Panc1 (cell line): Measurements from ENCODE around the gene CLCNKA. TPM values are rescaled to one million over a fixed set of nuclear protein-coding genes. Genes with fewer than 3 reads are reported as not detected.
"Not testable (repeated sequence)": the region's sequence is repeated elsewhere in the genome, so short reads cannot be mapped to it uniquely, and the experiment has no call there.

Experiments used
- ATAC-seq: fragments of 200-7000 bp; cut with Tn5 transposase; 2 replicates; pipeline ENCODE4 v1.9.1; 2020; ENCODE audit warnings: mild to moderate bottlenecking, moderate library complexity
- BruUV-seq: library from RNA; stranded (reverse); fragments of 400-500 nt; replicated peaks from 2 replicates; lab custom pipeline; 2021; lab: Mats Ljungman, UMichigan
- CTCF ChIA-PET: fragments of 300-600 bp; sonication (Branson Sonifier 250); formaldehyde crosslinking; loops from one replicate; lab custom pipeline; 2022; ENCODE audit warnings: antibody characterized with exemption; lab: Charles Lee
- POLR2A ChIA-PET: fragments of 300-600 bp; sonication (Branson Sonifier 250); formaldehyde crosslinking; loops from one replicate; lab custom pipeline; 2022; ENCODE audit warnings: antibody characterized with exemption; lab: Charles Lee
- DNase-seq: peaks from one replicate; pipeline ENCODE4 v3.0.0-alpha.2; 2010; ENCODE audit warnings: low read depth, low spot score
- H3K27ac ChIP-seq: 2 replicates; pipeline ENCODE4 v1.5.1; 2011; ENCODE audit warnings: mild to moderate bottlenecking, low read length, inconsistent platforms
- H3K27me3 ChIP-seq: fragments of 200-500 bp; sonication (Bioruptor generic); 2 replicates; pipeline ENCODE4 v1.6.0; 2014; ENCODE audit warnings: low read length, inconsistent platforms; ENCODE audit not compliant: control insufficient read depth, insufficient read depth
- H3K36me3 ChIP-seq: fragments of 200-500 bp; sonication (Bioruptor generic); 2 replicates; pipeline ENCODE4 v1.5.1; 2014; ENCODE audit warnings: inconsistent platforms, mild to moderate bottlenecking, low read length, moderate library complexity; ENCODE audit not compliant: control insufficient read depth, insufficient read depth
- H3K4me1 ChIP-seq: 2 replicates; pipeline ENCODE4 v1.5.1; 2011; ENCODE audit warnings: inconsistent platforms, mild to moderate bottlenecking, low read length, moderate library complexity; ENCODE audit not compliant: control insufficient read depth, insufficient read depth
- H3K4me3 ChIP-seq, 2 experiments: 2 replicates each; pipeline ENCODE4 v1.5.1; 2011 to 2012; ENCODE audit warnings: low read depth in 2 of 2, low read length in 2 of 2, mild to moderate bottlenecking in 2 of 2, inconsistent platforms in 1 of 2, moderate library complexity in 1 of 2
- H3K9me3 ChIP-seq: fragments of 200-500 bp; sonication (Bioruptor generic); 2 replicates; pipeline ENCODE4 v1.5.1; 2014; ENCODE audit warnings: low read depth, mild to moderate bottlenecking, inconsistent platforms, low read length, moderate library complexity; ENCODE audit not compliant: control insufficient read depth, insufficient read depth
- CTCF ChIP-seq: fragments of 450-650 bp; IDR thresholded peaks from 2 replicates; pipeline ENCODE4 v1.5.1; 2017; ENCODE audit warnings: mild to moderate bottlenecking
- POLR2AphosphoS5 ChIP-seq: IDR thresholded peaks from 2 replicates; pipeline ENCODE4 v1.6.1; 2012; ENCODE audit warnings: mild to moderate bottlenecking, low read depth, low read length, moderate library complexity
- REST ChIP-seq, 2 experiments: IDR thresholded peaks; 2 replicates each; pipeline ENCODE4 v1.6.1; 2011 to 2012; ENCODE audit warnings: low read depth in 2 of 2, control low read depth in 1 of 2, low read length in 1 of 2, mild to moderate bottlenecking in 1 of 2, moderate library complexity in 1 of 2; ENCODE audit not compliant: insufficient read depth in 1 of 2
- SIN3A ChIP-seq: IDR thresholded peaks from 2 replicates; pipeline ENCODE4 v1.6.1; 2012; ENCODE audit warnings: low read depth, mild to moderate bottlenecking, low read length, moderate library complexity, borderline replicate concordance; ENCODE audit not compliant: insufficient read depth
- TCF7L2 ChIP-seq: IDR thresholded peaks from 2 replicates; pipeline ENCODE4 v1.6.1; 2011; ENCODE audit warnings: mild to moderate bottlenecking, low read depth, low read length, inconsistent platforms
- in situ Hi-C: cut with HindIII; loops from 2 replicates; pipeline ENCODE4 v1.10.0; 2016; ENCODE audit warnings: low sequenced_read_pairs, low pct_unique_long_range_greater_than_20kb
- intact Hi-C: fragments of 100-400 bp; cut with micrococcal nuclease; formaldehyde crosslinking; loops from one replicate; pipeline ENCODE4 v1.10.0; 2022; ENCODE audit not compliant: unreplicated experiment
- total RNA-seq: library from RNA; stranded (reverse); gene quantifications from one replicate; pipeline ENCODE4 v1.2.1, GENCODE V29; 2021; ENCODE audit not compliant: unreplicated experiment

The CLCNKA gene
- total RNA-seq, 1 experiment from 2014 or later, result 0.57 TPM

- Histone ChIP-seq H3K4me1 (no peaks in the 10 kb centered on the region), H3K4me3 (no peak overlapping the region), H3K27me3 (no peaks in the 10 kb centered on the region), H3K9me3 (no peaks in the 10 kb centered on the region), H3K27ac (no peak overlapping the region), H3K36me3 (no peaks in the 10 kb centered on the region)
- in situ Hi-C loops, result no loop called here
- POLR2A ChIA-PET, result no interaction called here
- DNase-seq (no peak), ATAC-seq (peak; percentile 36)
- no TSS peak for BruUV-seq
- peak; percentile 64; the same call in 1 of the 2 replicates for TF ChIP-seq CTCF
- no peak for TF ChIP-seq SIN3A
- no peak for TF ChIP-seq TCF7L2
- no peak for TF ChIP-seq REST (IDR thresholded peaks at IDR 0.05; ENCODE audit: insufficient read depth in 1 of 2, low read depth in 2 of 2, low read length in 1 of 2)
- no peak for TF ChIP-seq POLR2AphosphoS5
- intact Hi-C loops, result no loop called here
- CTCF ChIA-PET, result no interaction called here
These were observed 20.3 kb downstream of the CLCNKA start for GRCh38 chr1:16042096-16042495.

GRCh38 chr1:16042654-16043053 is 20.8 kb downstream of the CLCNKA start:
- H3K36me3 ChIP-seq, in situ Hi-C loops, H3K4me3 ChIP-seq, DNase-seq, POLR2A ChIA-PET, CTCF ChIA-PET, H3K27me3 ChIP-seq, intact Hi-C loops, H3K27ac ChIP-seq, BruUV-seq, H3K4me1 ChIP-seq, H3K9me3 ChIP-seq: not testable (repeated sequence)
- 0 out of 2 replicates have a peak, but pooled peaks have one; percentile 14 for ATAC-seq

DNA sequence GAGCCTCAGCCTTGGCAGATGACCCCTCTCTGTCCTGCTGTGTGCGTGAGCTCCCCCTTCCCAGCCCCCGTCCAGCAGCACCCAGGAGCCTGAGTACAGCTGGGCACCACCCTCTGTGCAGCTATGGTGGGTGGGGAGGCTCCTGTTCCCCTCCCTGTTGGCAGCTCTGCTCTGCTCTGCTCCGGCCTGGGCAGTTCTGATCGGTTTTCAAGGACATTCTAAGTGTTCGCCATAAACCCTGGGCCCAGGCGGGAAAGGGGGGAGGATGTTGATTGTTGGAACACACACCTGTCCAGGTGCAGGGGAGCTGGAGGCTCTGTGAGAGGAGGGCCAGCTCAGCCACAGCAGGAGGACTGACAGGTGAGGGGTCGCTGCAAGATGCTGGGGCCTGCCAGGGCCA is 21.7 kb downstream of the CLCNKA start, which contains the start of gene CLCNKB:
CLCNKB (plus strand) TSS at position 262 of the 400 bp plus-strand sequence. CDS start 711 bp downstream, outside the sequence.
- BruUV-seq, result no TSS peak
- TF ChIP-seq REST (IDR thresholded peaks at IDR 0.05; ENCODE audit: insufficient read depth in 1 of 2, low read depth in 2 of 2, low read length in 1 of 2), result no peak
- TF ChIP-seq CTCF, result no peak
- TF ChIP-seq SIN3A, result no peak
- no peak for TF ChIP-seq POLR2AphosphoS5
- TF ChIP-seq TCF7L2, result no peak
- no peak within 1 kb of the TSS for H3K4me3 ChIP-seq
- H3K27ac ChIP-seq, result no peak within 1 kb of the TSS
- no peaks in the 10 kb centered on the region for H3K27me3 ChIP-seq
- DNase-seq, result no peak
- intact Hi-C loops (no loop called here), in situ Hi-C loops (no loop called here)
- no peaks in the 10 kb centered on the region for H3K36me3 ChIP-seq
- no peaks in the 10 kb centered on the region for H3K4me1 ChIP-seq
- ChIA-PET POLR2A (no interaction called here), CTCF (no interaction called here)
- H3K9me3 ChIP-seq, result no peaks in the 10 kb centered on the region
- no peak for ATAC-seq
